ENCODE measurements around the gene CTAGE6. TPM values are rescaled to one million over a fixed set of nuclear protein-coding genes. Genes with fewer than 3 reads are reported as not detected.
"Not testable (repeated sequence)": the region's sequence is repeated elsewhere in the genome, so short reads cannot be mapped to it uniquely, and the experiment has no call there.

Gene CTAGE6
- total RNA-seq, 1 donor from 2014 or later: 2.1 TPM

DNA sequence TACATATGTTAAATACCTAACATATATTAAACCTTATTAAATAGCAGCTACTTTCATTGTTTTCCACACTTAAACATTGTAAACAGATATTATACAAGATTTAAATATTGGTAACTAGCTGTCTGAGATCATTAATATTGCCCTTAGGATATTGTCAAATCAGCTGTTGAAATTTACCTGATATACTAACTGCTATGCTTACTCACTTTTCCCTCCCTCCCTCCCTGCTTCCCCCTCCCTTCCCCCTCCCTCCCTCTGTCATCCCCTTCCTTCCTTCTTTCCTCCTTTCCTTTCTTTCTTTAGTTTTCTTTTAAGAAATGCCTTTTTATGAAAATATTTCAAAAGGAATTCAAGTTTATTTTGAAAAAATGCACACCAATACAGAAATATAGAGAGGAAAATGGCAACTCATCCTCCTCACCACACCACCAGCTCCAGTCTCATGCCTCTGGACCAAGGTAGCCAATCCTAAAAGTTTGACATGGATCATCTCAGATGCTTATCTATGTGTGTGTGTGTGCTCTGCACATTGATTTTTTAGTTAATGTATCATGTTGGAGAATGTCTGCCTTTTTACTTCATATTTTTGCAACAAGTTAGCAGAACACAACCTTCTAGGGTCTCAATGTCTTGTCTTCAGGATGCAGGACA is 41.8 kb downstream of the CTAGE6 start:
- not testable (repeated sequence) for H3K4me3 ChIP-seq (ENCODE audit: low read length in 3 of 3); H3K36me3 ChIP-seq (ENCODE audit: control insufficient read depth in 3 of 3, insufficient read depth in 3 of 3, low read length in 3 of 3); H3K9me3 ChIP-seq (ENCODE audit: control insufficient read depth in 3 of 3, low read length in 3 of 3); H3K9ac ChIP-seq (ENCODE audit: low read depth in 1 of 3, low read length in 3 of 3); H3K27ac ChIP-seq (ENCODE audit: low read depth, low read length); H3K27me3 ChIP-seq (ENCODE audit: control insufficient read depth in 3 of 3, insufficient read depth in 3 of 3, low read length in 3 of 3); H3K4me1 ChIP-seq (ENCODE audit: control insufficient read depth in 3 of 3, insufficient read depth in 3 of 3, low read length in 3 of 3)

- not testable (repeated sequence) for H3K27ac ChIP-seq (ENCODE audit: low read depth, low read length); H3K9me3 ChIP-seq (ENCODE audit: control insufficient read depth in 3 of 3, low read length in 3 of 3); H3K4me3 ChIP-seq (ENCODE audit: low read length in 3 of 3); H3K9ac ChIP-seq (ENCODE audit: low read depth in 1 of 3, low read length in 3 of 3); H3K27me3 ChIP-seq (ENCODE audit: control insufficient read depth in 3 of 3, insufficient read depth in 3 of 3, low read length in 3 of 3); H3K36me3 ChIP-seq (ENCODE audit: control insufficient read depth in 3 of 3, insufficient read depth in 3 of 3, low read length in 3 of 3); H3K4me1 ChIP-seq (ENCODE audit: control insufficient read depth in 3 of 3, insufficient read depth in 3 of 3, low read length in 3 of 3)
Measured at GRCh38 chr7:143714581-143715454, 42.7 kb downstream of the CTAGE6 start.

DNA sequence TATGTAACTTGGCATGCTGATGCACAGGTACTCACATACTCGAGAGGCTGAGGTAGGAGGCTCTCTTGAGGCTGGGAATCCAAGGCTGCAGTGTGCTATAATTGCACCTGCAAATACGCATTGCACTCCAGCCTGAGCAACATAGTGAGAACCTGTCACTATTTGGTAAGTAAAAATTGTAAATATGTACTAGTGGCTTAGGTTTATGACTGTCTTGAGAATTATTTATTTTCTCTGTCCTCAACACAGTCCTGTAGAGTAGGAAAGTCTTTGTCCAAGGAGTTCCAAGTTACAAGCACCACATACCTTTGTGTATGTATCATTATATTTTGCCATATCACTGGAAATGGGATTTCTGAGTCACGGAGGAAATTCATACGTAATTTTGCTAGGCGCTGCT is 45.1 kb downstream of the CTAGE6 start:
- not testable (repeated sequence) for H3K4me3 ChIP-seq (ENCODE audit: low read length in 3 of 3); H3K9ac ChIP-seq (ENCODE audit: low read depth in 1 of 3, low read length in 3 of 3); H3K9me3 ChIP-seq (ENCODE audit: control insufficient read depth in 3 of 3, low read length in 3 of 3); H3K27ac ChIP-seq (ENCODE audit: low read depth, low read length); H3K36me3 ChIP-seq (ENCODE audit: control insufficient read depth in 3 of 3, insufficient read depth in 3 of 3, low read length in 3 of 3); H3K27me3 ChIP-seq (ENCODE audit: control insufficient read depth in 3 of 3, insufficient read depth in 3 of 3, low read length in 3 of 3); H3K4me1 ChIP-seq (ENCODE audit: control insufficient read depth in 3 of 3, insufficient read depth in 3 of 3, low read length in 3 of 3)

DNA sequence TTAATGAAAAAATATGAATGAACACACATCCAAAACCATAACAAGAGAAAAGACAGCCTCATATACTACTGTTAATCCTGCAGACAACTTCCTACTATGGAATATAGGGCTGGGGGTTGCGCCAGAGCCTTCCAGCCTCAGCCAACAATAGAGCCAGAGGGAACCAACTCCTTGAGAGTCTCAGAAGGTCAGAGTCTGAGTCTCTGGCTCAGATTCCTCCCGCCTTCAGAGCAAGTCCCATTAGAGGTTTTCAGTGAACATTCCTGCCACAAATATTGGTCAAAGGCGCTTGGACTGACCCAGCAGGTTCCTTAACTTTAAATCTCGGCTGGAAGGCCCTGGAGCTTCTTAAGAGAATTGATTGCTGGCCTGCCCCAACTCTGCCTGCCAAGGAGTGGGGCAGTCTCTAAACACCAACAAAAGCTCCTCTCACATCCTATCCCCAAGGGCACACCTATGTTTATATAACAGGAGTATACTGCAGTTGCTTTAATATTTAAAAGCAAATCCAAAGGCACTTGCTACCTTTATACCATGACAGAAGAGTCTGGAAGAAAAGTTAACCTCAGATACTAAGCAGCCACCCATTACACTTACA is 45.7 kb downstream of the CTAGE6 start:
- H3K9me3 ChIP-seq (ENCODE audit: control insufficient read depth in 3 of 3, low read length in 3 of 3); H3K4me3 ChIP-seq (ENCODE audit: low read length in 3 of 3); H3K36me3 ChIP-seq (ENCODE audit: control insufficient read depth in 3 of 3, insufficient read depth in 3 of 3, low read length in 3 of 3); H3K9ac ChIP-seq (ENCODE audit: low read depth in 1 of 3, low read length in 3 of 3); H3K27ac ChIP-seq (ENCODE audit: low read depth, low read length); H3K27me3 ChIP-seq (ENCODE audit: control insufficient read depth in 3 of 3, insufficient read depth in 3 of 3, low read length in 3 of 3); H3K4me1 ChIP-seq (ENCODE audit: control insufficient read depth in 3 of 3, insufficient read depth in 3 of 3, low read length in 3 of 3): not testable (repeated sequence)

DNA sequence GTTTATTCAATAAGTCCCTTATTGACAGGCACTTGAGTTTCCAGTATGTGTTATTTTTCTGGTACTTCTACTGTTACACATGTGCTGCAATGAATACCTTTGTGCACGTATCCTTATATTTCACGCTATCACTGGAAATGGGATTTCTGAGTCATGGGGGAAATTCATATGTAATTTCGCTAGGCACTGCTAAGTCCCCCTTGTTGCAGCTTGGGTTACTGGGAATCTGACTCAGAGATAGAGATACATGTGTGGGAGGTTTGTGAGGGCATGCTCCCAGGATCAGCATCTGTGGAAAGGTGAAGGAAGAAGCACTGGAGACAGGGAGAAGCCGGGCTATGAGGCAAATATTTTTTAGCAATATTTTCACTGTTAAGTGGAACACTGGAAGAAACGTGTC is 47.6 kb downstream of the CTAGE6 start:
- H3K27me3 ChIP-seq (ENCODE audit: control insufficient read depth in 3 of 3, insufficient read depth in 3 of 3, low read length in 3 of 3); H3K27ac ChIP-seq (ENCODE audit: low read depth, low read length); H3K9ac ChIP-seq (ENCODE audit: low read depth in 1 of 3, low read length in 3 of 3); H3K4me3 ChIP-seq (ENCODE audit: low read length in 3 of 3); H3K9me3 ChIP-seq (ENCODE audit: control insufficient read depth in 3 of 3, low read length in 3 of 3); H3K4me1 ChIP-seq (ENCODE audit: control insufficient read depth in 3 of 3, insufficient read depth in 3 of 3, low read length in 3 of 3); H3K36me3 ChIP-seq (ENCODE audit: control insufficient read depth in 3 of 3, insufficient read depth in 3 of 3, low read length in 3 of 3): not testable (repeated sequence)

Small RNA genes lying within 50 kb of the gene (small RNA-seq; reads per million reads assigned to genes)
- not detected for gene RNU6-267P

Other genes starting within 250 kb of the CTAGE6 start
- gene CTAGE15, start 185.9 kb downstream of the CTAGE6 start, total RNA-seq: under 0.01 TPM
- 2.1 TPM for gene TCAF2, start 136.7 kb downstream of the CTAGE6 start, total RNA-seq
- 90.3 TPM for gene TCAF1, start 144.5 kb upstream of the CTAGE6 start, total RNA-seq
- gene OR2F2, start 177.5 kb upstream of the CTAGE6 start, total RNA-seq: not detected
- not detected for gene OR2F1, start 197.1 kb upstream of the CTAGE6 start, total RNA-seq
- not detected for gene OR6B1, start 242.6 kb upstream of the CTAGE6 start, total RNA-seq